NB4 (cell line): ENCODE results near the gene ESPL1.
A peak's percentile ranks its signal among the peaks of the same experiment; 100 is the strongest.

Experiments
- DNase-seq: peaks from one replicate; pipeline ENCODE4 v3.0.0; 2010; ENCODE audit warnings: low read depth
- H3K4me3 ChIP-seq: one replicate; pipeline ENCODE4 v1.5.1; 2011; ENCODE audit warnings: mild to moderate bottlenecking, low read depth, low read length, moderate library complexity
- MAX ChIP-seq: IDR thresholded peaks from 2 replicates; pipeline ENCODE4 v1.6.1; 2011; ENCODE audit warnings: low read depth, low read length
- MYC ChIP-seq: IDR thresholded peaks from 2 replicates; pipeline ENCODE4 v1.6.1; 2011; ENCODE audit warnings: low read depth, low read length
- POLR2A ChIP-seq: IDR thresholded peaks from 2 replicates; pipeline ENCODE4 v1.6.1; 2011; ENCODE audit warnings: mild to moderate bottlenecking; ENCODE audit not compliant: insufficient read length; ENCODE audit errors: extremely low read depth
- TF ChIP-seq, protein P1 (sequence below): IDR thresholded peaks from one replicate; pipeline ENCODE4 v1.5.1; 2012; ENCODE audit warnings: low read depth, low read length

Gene ESPL1

GRCh38 chr12:53252349-53252916 is 15.7 kb upstream of the ESPL1 start:
- DNase-seq = no peak
- H3K4me3 ChIP-seq = peak overlapping the region; percentile 95
- TF ChIP-seq, protein P1, sequence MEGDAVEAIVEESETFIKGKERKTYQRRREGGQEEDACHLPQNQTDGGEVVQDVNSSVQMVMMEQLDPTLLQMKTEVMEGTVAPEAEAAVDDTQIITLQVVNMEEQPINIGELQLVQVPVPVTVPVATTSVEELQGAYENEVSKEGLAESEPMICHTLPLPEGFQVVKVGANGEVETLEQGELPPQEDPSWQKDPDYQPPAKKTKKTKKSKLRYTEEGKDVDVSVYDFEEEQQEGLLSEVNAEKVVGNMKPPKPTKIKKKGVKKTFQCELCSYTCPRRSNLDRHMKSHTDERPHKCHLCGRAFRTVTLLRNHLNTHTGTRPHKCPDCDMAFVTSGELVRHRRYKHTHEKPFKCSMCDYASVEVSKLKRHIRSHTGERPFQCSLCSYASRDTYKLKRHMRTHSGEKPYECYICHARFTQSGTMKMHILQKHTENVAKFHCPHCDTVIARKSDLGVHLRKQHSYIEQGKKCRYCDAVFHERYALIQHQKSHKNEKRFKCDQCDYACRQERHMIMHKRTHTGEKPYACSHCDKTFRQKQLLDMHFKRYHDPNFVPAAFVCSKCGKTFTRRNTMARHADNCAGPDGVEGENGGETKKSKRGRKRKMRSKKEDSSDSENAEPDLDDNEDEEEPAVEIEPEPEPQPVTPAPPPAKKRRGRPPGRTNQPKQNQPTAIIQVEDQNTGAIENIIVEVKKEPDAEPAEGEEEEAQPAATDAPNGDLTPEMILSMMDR = no peak
- TF ChIP-seq POLR2A (no peak), MAX (no peak), MYC (no peak)

- TF ChIP-seq, protein P1 = no peak
- TF ChIP-seq POLR2A (no peak), MYC (no peak), MAX (no peak)
- peak overlapping the region; percentile 95 for H3K4me3 ChIP-seq
- no peak for DNase-seq
Measured at GRCh38 chr12:53253298-53253697, 14.8 kb upstream of the ESPL1 start.

GRCh38 chr12:53254816-53255545 is 13.1 kb upstream of the ESPL1 start:
- DNase-seq = no peak
- TF ChIP-seq MYC (no peak), POLR2A (no peak), MAX (no peak)
- TF ChIP-seq, protein P1 = no peak
- H3K4me3 ChIP-seq = no peak overlapping the region

GRCh38 chr12:53255996-53256395 is 12.1 kb upstream of the ESPL1 start:
- no peak for TF ChIP-seq MAX
- no peak for TF ChIP-seq POLR2A
- TF ChIP-seq MYC = no peak
- TF ChIP-seq, protein P1 = no peak
- DNase-seq = peak; percentile 86
- H3K4me3 ChIP-seq = no peak overlapping the region

DNA sequence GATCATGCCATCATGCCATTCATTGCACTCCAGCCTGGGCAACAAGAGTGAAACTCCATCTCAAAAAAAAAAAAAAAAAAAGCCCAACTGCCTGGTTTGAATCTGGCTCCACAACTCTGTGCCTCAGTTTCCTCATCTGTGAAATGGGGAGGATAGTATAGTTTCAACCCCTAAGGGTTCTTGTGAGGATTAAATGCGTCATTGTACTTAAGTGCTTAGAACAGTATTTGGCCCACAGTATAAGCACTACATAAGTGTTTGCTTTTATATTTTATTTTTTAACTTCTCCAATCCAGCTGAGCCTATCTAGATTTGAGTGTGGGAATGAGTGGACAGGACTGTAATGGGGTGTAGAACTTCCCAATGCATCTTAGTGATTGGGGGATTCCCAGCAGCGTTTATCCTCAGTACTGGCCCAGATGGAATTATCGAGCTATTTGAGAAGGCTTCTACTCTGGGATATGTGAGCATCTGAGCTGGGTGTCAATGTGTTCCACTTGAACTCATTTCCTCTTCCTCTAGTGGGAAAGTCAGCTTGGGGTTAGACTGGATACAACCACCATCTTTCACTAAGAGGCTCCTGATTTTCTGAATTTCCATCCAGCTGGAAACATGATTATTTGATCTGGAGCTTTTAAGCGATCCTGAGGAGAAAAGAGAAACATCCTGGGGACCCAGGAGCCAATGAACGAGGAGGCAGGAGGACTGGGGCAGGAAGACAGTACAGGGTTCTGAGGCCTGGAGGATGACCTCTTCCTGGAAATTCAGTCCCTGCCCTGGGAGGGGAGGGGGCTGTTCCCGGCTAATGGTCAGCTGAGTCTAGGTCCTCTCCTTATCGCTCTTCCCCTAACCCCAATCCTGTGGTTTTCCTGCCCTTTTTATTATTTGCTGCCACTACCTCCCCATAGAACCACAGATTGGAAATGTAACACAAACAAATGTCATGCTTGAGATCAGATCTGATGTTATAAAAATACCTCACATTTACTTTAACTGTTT is 9.3 kb upstream of the ESPL1 start:
- no peak overlapping the region for H3K4me3 ChIP-seq
- DNase-seq = no peak
- TF ChIP-seq, protein P1 = no peak
- TF ChIP-seq MYC (no peak), POLR2A (no peak), MAX (no peak)
